ENCODE data around the gene ZNF581.

Gene ZNF581

DNA sequence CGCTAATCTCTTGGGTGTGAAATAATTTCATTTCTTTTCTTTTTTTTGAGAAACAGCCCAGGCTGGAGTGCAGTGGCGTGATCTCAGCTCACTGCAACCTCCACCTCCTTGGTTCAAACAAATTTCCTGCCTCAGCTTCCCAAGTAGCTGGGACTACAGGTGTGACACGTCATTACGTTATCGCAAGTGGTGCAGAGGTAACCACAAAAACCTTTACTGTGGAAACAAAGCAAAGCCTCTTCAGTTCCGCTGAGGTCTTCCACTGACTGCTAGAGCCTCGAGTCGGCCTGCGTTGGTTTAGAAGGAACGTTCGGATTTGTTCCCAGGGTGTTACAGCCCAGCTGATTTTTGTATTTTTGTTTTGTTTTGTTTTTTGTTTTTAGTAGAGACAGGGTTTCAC is 17.1 kb upstream of the ZNF581 start:
- DNase-seq (ENCODE audit: low read depth) = no peak

DNA sequence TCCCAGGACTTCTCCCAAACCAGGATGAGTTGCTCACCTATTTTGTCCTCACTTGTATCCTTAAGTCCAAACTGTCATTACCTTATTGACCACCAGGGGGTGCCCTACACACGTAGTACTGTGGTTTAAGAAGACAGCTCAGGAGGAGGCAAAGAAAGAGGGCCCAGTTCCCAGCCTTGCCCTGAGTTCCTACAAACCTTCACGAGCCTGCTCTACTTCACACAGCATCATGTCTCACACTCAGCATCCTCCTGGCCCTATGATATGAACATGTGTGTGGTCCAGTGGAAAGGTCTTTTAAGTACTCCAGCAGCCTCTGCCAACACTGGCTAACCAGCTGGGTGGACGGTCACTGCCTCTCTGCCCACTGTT is 11.0 kb upstream of the ZNF581 start:
- DNase-seq (ENCODE audit: low read depth) = peak; percentile 89

DNA sequence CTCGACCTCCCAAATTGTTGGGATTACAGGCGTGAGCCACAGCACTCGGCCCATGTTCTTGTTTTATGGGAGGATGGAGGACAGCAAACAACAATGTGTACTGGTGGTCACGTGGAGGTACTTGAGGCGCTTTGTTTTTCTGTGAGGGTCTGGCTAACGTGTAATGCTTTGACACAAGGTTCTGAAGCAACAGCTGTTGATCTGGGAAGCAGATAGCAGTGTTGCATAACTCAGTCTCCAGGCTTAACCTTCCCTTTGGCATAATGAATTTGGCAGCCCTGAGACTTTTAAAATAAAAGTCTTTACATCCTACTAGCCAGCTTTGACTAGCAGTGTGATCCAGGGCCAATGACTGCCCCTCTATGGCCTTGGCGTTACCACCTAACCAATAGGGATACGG is 9.6 kb upstream of the ZNF581 start:
- DNase-seq (ENCODE audit: low read depth) = no peak

DNA sequence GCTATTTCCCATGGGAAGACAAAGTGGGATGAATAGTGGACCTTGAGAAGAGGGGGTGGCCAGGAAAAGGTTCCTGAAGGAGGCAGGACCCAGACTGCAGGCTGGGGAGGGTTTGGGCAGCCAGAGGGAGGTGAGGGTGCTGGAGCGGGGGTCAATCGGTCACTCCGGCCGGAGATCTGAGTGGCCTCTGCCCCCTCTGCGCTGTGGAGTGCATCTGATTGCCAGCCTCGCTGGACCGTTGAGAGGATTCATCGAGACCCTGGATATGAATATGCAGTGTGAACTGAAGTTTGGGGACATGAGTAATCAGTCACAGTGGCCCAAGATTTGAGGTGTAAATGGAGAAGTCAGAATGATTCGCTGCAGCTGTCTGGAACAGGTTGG is 8.1 kb upstream of the ZNF581 start:
- no peak for DNase-seq (ENCODE audit: low read depth)

DNA sequence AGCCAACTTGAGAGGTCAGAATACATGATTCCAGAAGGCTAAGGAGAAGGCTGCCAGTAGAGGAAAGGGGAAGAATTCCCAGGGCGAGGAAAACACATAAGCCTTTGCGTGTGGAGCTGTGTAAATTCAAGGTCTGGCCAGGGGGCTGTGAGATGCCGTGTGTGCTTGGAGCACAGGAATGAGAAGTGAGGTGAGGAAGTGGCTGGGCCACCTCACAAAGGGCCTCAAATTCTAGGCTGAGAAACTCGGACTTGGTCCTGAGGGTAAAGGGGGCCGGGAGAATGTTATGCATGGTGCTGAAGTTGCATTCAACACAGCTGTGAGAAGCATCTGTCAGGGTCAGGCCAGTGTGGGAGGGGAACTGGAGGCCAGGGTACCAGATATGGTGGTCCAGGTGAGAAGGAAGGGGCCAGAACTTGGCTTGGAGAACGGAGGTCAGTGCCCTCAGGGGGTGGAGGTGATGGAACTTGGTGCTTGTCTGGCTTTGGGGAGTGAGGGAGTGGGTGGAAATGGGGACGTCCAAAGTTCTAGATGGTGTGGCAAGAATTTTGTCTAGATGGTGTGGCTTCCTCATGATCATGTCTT is 7.5 kb upstream of the ZNF581 start:
- no peak for DNase-seq (ENCODE audit: low read depth)

DNA sequence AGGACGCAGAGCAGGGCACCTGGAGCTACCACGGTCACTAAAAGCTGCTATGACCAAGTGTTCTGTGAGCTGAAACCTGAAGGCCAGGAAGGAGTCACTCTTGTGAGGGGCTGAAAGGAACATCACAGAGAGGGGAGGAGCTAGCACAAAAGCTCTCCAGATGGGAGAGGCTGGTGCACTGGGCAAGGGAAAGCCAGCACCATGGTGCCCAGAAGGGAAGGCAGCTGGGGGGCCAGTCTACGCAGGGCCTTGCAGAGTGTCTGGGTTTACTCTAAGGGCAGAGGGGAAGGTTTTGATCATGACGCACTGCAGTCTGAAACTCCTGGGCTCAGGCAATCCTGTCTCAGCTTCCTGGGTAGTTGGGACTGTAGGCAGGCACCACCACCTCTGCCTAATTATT is 6.7 kb upstream of the ZNF581 start:
- no peak for DNase-seq (ENCODE audit: low read depth)

DNA sequence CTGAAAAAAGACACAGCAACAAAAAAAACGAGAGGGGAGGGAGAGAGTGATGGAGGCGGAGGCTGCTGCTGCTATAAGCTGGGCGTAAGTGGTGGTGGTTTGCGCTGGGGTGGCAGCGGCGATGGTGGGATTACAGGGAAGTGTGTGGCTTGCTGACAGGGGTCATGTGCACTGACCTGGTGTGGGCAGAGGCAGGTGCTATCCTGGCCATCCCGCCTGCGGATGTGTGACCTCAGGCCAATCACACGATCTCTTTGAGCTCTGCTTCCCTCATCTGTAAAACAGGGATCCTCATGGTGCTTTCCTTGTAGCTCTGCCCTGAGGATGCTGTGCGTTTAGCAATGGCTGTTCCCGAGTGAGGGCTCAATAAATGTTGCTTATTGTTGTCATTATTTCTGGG is 5.9 kb upstream of the ZNF581 start:
- DNase-seq (ENCODE audit: low read depth) = no peak

DNA sequence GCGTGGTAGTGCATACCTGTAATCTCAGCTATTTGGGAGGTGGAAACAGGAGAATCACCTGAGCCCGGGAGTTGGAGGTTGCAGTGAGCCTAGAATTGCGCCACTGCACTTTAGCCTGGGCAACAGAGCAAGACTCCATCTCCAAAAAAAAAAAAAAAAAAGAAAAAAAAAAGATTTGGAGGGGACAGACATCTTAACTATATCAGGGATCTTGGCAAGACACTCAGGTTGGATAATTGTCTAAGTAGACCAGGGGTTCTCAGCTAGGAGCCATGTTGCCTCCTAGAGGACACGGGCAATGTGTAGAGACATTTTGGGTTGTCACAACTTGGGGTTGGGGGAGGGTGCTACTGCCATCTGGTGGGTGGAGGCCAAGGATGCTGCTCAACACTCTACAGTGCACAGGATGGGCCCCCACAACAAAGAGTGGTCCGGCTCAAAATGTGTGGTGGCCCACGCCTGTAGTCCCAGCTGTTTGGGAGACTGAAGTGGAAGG is 4.5 kb upstream of the ZNF581 start:
- DNase-seq (ENCODE audit: low read depth) = no peak

DNA sequence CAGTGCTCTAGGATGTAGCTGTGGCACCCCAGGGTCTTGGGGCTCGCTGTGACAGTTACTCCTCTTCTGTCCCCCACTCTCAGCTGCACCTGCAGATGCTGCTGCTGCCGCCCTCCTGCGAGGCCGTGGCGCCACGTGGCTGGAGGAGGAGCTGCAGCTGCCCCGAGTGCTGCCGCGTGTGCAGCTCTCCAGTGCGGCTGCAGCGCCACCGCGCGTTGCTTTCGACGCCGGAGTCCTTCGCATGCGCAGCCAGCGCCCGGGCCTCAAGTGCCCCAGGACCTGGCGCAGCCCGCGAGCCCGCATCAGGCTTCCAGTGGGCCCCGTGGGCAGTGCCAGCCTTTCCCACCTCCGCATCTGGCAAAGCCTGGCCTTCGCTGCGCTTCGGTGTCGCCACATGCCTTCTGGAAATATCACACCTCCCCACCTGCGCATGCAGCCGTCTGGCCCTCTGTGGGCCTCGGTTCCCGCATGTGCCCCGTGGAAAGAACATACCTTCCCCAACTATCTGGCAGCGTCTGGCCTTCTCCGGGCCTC is 3.3 kb upstream of the ZNF581 start:
- DNase-seq (ENCODE audit: low read depth) = peak; percentile 74

DNA sequence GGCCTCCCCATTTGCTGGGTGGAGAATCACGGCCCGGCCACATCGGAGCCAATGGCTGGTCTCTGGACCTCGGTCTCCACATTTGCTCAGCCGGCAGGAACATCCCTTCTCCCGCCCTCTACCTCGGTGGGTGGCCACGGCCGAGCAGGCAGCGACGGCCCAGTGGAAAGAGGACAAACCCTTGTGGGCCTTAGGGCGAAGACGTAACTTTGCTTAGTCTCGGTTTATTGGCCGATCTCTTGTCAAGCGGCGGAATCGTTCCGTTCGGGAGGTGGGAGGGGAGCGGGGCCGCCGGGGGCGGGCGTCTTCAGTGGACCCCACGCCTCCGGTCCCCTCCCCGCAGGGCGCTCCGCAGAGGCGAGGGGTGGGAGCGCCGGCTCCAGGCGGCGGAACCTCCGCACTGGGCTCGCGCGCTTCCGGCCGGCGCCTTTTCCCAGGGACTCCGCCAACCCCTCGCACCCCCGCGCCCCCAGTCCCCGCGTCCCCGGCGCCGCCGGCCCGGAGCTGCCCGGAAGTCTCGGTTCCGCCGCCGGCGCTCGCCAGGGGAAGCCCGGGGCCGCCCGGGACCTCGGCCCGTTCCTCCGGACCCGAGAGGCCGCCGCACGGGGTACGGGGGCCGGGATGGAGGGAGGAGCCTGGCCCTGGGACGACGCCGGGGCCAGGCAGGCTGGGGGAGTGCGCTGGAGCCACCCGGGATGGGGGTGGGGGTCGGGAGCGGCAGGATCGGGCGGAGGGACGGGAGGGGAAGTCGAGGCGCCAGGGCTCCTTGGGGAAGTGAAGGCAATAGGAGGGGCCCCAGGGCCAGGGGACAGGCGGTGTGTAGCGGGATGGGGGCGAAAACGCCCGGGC is 2.6 kb upstream of the ZNF581 start, which contains the start of gene ZNF580:
ZNF580 (plus strand) TSS at position 426 of the 849 bp plus-strand sequence. CDS start 1,507 bp downstream, outside the sequence.
- DNase-seq (ENCODE audit: low read depth) = peak; percentile 87

DNA sequence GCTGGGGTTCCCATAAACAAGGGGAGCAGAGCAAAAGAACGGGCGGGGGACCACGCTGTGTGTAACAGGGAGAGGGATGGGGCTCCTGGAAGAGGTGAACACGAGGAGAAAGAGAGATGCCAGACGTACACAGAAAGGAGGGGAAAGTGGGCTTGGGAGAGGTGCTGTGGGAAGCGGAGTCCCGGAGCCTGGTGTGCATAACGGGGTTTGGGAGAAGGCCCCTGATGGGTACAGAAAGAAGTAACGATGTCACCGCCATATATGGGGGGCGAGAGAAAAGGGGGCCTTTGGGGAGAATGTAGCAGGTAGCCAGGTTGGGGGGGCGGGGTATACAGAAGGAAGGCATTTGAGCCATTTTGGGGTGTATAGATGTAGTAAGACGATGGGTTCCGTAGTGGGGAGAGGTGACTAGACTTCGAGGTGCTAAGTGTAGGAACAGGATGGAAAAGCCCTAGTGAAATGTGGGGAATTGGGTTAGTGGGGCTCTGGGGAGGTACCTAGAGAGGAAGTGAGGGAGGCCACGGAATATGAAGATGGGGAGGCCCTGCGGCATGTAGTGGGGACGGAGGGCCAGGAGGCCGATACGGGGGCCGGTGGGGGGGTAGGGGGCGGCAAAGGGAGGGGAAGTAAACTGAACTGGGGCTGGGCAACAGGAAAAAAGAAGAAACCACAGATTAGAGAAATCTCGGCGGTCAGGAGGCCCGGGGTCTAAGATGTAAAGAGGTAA is 1.9 kb upstream of the ZNF581 start:
- no peak for DNase-seq (ENCODE audit: low read depth)

DNA sequence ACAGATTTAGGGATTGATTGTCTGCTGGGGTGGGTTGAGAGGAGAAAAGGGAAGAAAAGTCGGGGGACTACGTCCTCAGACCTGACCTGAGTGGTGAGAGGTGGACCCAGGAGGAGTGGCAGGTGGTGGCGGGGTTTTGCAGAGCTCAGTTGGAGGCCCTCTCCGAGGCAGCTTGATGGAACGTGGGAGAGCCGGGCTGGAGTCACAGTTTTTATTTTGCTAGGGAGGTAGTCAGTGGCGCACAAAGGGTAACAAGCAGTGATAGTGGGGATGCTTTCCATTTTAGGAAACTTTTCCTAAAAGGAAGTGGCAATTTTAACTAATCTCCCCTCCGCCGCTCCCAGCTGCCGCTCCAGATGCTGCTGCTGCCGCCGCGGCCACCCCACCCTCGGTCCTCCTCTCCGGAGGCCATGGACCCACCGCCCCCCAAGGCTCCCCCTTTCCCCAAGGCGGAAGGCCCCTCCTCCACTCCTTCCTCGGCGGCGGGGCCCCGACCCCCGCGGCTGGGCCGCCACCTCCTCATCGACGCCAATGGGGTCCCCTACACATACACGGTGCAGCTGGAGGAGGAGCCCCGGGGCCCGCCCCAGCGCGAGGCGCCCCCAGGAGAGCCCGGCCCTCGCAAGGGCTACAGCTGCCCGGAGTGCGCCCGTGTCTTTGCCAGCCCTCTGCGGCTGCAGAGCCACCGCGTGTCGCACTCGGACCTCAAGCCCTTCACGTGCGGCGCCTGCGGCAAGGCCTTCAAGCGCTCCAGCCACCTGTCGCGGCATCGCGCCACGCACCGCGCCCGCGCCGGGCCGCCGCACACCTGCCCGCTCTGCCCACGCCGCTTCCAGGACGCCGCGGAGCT is 1.1 kb upstream of the ZNF581 start:
- no peak for DNase-seq (ENCODE audit: low read depth)

DNA sequence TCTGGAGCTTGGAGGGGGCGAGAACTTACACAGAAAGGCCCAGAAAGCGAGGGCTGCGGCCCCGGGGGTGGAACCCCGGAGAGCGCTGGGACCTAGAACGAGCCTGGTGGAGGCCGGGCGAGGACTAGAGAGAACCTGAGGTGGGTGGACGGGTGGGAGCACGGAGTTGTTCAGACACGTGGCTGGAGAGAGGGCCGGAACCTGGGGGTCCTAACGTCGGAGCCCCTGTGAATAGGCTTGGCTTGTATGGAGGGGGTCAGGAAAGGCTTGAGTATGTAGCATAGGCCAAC is 383 bp downstream of the ZNF581 start:
- DNase-seq (ENCODE audit: low read depth) = no peak

DNA sequence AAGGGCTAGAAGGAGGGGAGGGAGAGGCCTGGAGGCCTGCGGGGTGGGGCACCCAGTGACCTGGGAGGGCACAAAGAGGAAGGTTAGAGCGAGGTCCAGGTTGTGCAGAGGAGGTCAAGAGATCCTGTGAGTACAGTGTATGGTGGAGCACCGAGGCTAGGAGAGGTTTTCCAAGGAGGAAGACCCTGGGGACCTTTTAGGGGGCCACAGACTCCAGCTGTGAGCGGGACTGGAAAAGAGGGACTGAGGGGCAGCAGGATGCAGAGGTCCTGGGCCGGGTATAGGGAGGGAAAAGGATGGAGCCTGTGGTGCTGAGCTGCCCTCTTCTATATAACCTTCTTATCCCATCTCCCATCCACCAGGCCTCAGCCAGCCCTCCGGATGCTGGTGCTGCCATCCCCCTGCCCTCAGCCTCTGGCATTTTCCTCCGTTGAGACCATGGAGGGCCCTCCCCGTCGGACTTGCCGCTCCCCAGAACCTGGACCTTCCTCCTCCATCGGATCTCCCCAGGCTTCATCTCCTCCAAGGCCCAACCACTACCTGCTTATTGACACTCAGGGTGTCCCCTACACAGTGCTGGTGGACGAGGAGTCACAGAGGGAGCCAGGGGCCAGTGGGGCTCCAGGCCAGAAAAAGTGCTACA is 863 bp downstream of the ZNF581 start:
- DNase-seq (ENCODE audit: low read depth) = no peak

DNA sequence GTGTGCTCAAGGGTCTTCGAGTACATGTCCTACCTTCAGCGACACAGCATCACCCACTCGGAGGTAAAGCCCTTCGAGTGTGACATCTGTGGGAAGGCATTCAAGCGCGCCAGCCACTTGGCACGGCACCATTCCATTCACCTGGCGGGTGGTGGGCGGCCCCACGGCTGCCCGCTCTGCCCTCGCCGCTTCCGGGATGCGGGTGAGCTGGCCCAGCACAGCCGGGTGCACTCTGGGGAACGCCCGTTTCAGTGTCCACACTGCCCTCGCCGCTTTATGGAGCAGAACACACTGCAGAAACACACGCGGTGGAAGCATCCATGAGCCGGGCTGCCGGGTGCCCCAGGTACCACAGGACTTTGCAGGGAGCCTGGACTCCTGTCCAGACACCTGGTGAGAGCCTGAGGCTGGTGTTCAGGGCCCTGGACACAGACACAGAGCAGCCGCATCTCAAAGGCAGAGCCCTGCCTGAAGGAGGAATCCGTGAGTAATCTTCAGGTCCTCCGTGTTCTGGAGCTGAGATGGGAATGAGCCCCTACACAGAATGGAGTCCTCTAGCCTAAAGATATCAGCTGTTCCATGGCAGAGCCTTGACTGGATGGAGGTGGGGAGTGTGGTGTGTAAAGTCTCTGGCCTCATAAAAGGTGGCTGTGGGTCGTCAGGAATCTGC is 1.5 kb downstream of the ZNF581 start:
- no peak for DNase-seq (ENCODE audit: low read depth)

DNA sequence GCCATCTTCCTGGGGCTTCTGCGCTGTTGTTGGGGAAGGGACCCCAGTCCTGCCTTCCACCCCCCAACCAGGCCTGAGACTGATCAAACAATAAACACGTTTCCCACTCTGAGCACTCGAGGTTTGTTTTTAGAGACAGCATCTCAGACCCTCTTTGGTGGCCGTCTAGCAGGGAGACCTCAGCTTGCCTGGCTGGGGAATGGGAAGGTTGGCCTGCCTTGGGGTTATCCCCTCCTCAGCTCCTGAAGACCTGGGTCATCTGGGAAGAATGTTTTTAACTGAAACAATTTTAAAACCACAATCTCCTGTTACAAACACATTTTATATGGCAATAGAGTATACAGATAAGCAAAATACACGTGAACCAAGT is 2.0 kb downstream of the ZNF581 start:
- DNase-seq (ENCODE audit: low read depth) = no peak

DNA sequence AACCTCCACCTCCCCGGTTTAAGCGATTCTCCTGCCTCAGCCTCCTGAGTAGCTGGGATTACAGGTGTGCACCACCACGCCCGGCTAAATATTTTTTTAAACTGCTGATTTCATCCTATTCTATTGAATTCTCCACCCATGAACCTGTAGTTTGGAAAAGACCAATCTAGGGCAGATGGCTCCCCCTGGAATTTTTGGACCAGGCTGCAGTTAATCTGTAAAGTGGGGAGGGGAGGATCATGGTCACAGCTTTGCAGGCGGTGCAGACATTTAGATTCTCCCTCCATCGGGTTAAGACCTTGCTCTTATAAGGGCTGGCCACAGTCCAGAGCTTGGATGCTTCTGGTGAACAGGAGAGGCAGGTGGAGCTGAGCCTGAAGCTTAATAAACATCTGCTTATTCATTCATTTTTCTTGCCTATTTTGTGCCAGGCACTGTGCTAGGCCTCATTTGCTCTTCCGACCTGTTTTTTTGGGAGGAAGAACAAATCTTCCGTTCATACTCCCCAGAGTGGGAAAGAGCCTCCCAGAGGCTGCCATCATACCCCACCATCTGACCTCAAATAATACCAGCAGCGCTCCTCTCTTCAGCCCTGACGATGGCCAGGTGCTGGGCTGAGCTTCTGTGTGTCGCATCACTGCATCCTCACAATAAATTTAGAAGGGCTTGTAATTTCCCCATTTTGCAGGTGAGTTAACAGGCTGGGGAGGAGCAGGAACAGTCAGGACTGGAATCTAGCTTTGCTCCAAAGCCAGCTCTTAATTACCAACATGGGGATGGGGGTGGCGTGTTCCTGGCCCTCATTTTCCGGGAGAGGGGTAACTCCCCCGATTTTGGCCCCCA is 3.7 kb downstream of the ZNF581 start:
- no peak for DNase-seq (ENCODE audit: low read depth)

DNA sequence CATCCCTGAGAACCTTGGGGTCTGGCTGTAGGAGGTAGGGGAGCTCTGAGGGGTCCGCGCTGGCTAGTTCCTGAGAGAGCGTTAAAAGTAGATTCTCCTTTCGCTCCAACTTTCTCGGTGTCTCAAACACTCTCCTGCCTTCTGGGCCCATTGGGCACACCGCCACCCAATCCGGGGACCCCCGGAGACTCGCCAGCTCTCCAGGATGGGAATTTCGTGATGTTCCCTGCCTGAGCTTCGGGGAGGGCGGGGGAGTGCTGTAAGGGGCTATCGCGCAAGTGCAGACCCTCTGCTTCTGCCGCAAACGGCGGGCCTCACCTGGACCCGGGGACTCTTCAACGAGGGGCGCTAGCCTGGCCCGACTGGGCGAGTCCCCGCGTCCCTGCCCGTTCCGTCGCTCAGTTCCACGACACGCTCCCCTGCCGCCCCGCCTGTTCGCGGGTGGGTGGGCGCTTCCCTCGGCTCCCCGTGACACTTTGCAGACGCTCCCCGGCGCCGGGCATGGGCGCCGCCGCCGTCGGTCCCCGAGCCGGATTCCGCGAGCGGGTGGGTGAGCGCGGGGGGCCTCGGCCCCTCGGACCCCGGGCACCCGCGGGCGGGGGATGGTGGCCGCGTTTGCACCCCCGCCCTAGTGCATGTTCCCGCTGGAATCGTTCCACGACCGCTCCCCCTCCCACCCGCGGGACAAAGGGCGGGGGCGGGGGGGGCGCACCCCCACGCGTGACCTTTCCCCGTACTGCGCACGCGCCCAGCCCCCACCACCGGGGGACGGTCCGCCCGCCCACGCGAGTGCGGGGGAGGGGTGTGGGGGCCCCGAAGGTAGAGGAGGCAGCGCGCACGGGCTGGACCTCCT is 4.5 kb downstream of the ZNF581 start, which contains the start of gene CCDC106:
CCDC106 (plus strand) TSS at position 481 of the 853 bp plus-strand sequence. CDS start 835 bp downstream, outside the sequence.
- peak; percentile 79 for DNase-seq (ENCODE audit: low read depth)
